H1 (cell line): Measurements from ENCODE around the gene ILK. TPM values are rescaled to one million over a fixed set of nuclear protein-coding genes. Genes with fewer than 3 reads are reported as not detected.

ENCODE experiments used
- CBX5 ChIP-seq: fragments of 300-800, 300-1000 bp; sonication (generic); IDR thresholded peaks from 2 replicates; pipeline ENCODE4 v1.7.1; 2016; ENCODE audit warnings: antibody characterized with exemption, low read length, low read depth
- EP300 ChIP-seq, 2 experiments: IDR thresholded peaks; 1 replicate in 1 of 2; 2 replicates in 1 of 2; pipeline ENCODE4 v1.6.1; 2011 to 2012; ENCODE audit warnings: low read depth in 2 of 2, low read length in 2 of 2, mild to moderate bottlenecking in 2 of 2, borderline replicate concordance in 1 of 2, inconsistent platforms in 1 of 2, moderate library complexity in 1 of 2
- HDAC6 ChIP-seq: IDR thresholded peaks from one replicate; pipeline ENCODE4 v1.7.1; 2012; ENCODE audit warnings: low read depth, mild to moderate bottlenecking, inconsistent platforms, low read length, moderate library complexity
- SP2 ChIP-seq: IDR thresholded peaks from 2 replicates; pipeline ENCODE4 v1.6.1; 2012; ENCODE audit warnings: mild to moderate bottlenecking, low read length, inconsistent platforms
- polyA plus RNA-seq, 7 experiments: library from polyadenylated mRNA; depleted of rRNA in 3 of 7; stranded (reverse) in 5 of 7; unstranded in 2 of 7; fragments of >200 nt in 5 of 7; fragments of 200-250 nt in 2 of 7; gene quantifications; 1 replicate in 5 of 7; 2 replicates in 1 of 7; 4 replicates in 1 of 7; pipeline versions ENCODE4 v1.2.1 to v1.2.3, GENCODE V29; 2011 to 2013; ENCODE audit warnings: missing spikeins in 2 of 7, mixed read lengths in 2 of 7
- total RNA-seq: library from RNA; stranded (reverse); fragmentation: NEBNext Ultra II Directional; extraction: Animal tissue kit (Norgen Biotek cat#: 25700); gene quantifications from 2 replicates; pipeline ENCODE4 v1.2.1, GENCODE V29; 2021
- TF ChIP-seq, protein P1 (sequence below): fragments of 300-600 bp; sonication (generic); IDR thresholded peaks from 2 replicates; pipeline ENCODE4 v1.7.1; 2012; ENCODE audit warnings: low read length, moderate library complexity, mild to moderate bottlenecking, inconsistent platforms; ENCODE audit not compliant: insufficient replicate concordance
- TF ChIP-seq, protein P2 (sequence below): IDR thresholded peaks from 2 replicates; pipeline ENCODE4 v1.6.1; 2012; ENCODE audit warnings: low read length, inconsistent platforms

Gene ILK
- total and polyA plus RNA-seq, 2 of the 8 experiments (the other 6 are each of a cell fraction or from before 2014, with no cell fraction given), result 91.4 to 132 TPM

GRCh38 chr11:6620636-6621035 lies 17.1 kb downstream of the ILK start (continued):
- TF ChIP-seq, protein P1, sequence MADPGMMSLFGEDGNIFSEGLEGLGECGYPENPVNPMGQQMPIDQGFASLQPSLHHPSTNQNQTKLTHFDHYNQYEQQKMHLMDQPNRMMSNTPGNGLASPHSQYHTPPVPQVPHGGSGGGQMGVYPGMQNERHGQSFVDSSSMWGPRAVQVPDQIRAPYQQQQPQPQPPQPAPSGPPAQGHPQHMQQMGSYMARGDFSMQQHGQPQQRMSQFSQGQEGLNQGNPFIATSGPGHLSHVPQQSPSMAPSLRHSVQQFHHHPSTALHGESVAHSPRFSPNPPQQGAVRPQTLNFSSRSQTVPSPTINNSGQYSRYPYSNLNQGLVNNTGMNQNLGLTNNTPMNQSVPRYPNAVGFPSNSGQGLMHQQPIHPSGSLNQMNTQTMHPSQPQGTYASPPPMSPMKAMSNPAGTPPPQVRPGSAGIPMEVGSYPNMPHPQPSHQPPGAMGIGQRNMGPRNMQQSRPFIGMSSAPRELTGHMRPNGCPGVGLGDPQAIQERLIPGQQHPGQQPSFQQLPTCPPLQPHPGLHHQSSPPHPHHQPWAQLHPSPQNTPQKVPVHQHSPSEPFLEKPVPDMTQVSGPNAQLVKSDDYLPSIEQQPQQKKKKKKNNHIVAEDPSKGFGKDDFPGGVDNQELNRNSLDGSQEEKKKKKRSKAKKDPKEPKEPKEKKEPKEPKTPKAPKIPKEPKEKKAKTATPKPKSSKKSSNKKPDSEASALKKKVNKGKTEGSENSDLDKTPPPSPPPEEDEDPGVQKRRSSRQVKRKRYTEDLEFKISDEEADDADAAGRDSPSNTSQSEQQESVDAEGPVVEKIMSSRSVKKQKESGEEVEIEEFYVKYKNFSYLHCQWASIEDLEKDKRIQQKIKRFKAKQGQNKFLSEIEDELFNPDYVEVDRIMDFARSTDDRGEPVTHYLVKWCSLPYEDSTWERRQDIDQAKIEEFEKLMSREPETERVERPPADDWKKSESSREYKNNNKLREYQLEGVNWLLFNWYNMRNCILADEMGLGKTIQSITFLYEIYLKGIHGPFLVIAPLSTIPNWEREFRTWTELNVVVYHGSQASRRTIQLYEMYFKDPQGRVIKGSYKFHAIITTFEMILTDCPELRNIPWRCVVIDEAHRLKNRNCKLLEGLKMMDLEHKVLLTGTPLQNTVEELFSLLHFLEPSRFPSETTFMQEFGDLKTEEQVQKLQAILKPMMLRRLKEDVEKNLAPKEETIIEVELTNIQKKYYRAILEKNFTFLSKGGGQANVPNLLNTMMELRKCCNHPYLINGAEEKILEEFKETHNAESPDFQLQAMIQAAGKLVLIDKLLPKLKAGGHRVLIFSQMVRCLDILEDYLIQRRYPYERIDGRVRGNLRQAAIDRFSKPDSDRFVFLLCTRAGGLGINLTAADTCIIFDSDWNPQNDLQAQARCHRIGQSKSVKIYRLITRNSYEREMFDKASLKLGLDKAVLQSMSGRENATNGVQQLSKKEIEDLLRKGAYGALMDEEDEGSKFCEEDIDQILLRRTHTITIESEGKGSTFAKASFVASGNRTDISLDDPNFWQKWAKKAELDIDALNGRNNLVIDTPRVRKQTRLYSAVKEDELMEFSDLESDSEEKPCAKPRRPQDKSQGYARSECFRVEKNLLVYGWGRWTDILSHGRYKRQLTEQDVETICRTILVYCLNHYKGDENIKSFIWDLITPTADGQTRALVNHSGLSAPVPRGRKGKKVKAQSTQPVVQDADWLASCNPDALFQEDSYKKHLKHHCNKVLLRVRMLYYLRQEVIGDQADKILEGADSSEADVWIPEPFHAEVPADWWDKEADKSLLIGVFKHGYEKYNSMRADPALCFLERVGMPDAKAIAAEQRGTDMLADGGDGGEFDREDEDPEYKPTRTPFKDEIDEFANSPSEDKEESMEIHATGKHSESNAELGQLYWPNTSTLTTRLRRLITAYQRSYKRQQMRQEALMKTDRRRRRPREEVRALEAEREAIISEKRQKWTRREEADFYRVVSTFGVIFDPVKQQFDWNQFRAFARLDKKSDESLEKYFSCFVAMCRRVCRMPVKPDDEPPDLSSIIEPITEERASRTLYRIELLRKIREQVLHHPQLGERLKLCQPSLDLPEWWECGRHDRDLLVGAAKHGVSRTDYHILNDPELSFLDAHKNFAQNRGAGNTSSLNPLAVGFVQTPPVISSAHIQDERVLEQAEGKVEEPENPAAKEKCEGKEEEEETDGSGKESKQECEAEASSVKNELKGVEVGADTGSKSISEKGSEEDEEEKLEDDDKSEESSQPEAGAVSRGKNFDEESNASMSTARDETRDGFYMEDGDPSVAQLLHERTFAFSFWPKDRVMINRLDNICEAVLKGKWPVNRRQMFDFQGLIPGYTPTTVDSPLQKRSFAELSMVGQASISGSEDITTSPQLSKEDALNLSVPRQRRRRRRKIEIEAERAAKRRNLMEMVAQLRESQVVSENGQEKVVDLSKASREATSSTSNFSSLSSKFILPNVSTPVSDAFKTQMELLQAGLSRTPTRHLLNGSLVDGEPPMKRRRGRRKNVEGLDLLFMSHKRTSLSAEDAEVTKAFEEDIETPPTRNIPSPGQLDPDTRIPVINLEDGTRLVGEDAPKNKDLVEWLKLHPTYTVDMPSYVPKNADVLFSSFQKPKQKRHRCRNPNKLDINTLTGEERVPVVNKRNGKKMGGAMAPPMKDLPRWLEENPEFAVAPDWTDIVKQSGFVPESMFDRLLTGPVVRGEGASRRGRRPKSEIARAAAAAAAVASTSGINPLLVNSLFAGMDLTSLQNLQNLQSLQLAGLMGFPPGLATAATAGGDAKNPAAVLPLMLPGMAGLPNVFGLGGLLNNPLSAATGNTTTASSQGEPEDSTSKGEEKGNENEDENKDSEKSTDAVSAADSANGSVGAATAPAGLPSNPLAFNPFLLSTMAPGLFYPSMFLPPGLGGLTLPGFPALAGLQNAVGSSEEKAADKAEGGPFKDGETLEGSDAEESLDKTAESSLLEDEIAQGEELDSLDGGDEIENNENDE, result no peak
- TF ChIP-seq SP2, result no peak
- no peak for TF ChIP-seq CBX5
- TF ChIP-seq, protein P2, sequence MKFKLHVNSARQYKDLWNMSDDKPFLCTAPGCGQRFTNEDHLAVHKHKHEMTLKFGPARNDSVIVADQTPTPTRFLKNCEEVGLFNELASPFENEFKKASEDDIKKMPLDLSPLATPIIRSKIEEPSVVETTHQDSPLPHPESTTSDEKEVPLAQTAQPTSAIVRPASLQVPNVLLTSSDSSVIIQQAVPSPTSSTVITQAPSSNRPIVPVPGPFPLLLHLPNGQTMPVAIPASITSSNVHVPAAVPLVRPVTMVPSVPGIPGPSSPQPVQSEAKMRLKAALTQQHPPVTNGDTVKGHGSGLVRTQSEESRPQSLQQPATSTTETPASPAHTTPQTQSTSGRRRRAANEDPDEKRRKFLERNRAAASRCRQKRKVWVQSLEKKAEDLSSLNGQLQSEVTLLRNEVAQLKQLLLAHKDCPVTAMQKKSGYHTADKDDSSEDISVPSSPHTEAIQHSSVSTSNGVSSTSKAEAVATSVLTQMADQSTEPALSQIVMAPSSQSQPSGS, result no peak
- no peak for TF ChIP-seq EP300 (IDR thresholded peaks at IDR 0.05; ENCODE audit: borderline replicate concordance in 1 of 2, low read depth in 2 of 2, low read length in 2 of 2)
- TF ChIP-seq HDAC6, result no peak
